SH-SY5Y (cell line): Measurements from ENCODE around the gene SEMA3F.

Experiments used
- GATA2 ChIP-seq: IDR thresholded peaks from 2 replicates; pipeline ENCODE4 v1.6.1; 2011; ENCODE audit warnings: mild to moderate bottlenecking, low read depth, low read length
- GATA3 ChIP-seq: IDR thresholded peaks from 2 replicates; pipeline ENCODE4 v1.6.1; 2011; ENCODE audit warnings: low read depth, mild to moderate bottlenecking, low read length, moderate library complexity

DNA sequence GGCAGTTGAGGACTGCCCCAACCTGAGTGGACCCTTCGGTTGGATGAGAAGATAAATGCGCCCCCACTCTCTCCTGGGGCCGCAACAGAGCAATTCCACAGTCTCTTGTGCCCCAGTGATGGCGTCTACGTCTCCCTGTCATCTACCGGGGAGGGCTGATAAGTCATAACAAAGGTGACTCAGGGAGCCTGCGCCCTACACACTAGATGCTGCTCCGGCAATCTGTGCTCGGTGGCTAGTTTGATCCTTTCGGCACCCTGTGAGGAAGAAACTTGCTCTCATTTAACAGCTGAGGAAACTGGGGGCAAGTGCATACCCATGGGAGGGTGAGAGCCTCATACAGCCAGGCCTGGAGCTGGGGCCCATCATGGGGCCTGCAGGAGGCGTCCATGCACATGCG, 14.1 kb upstream of the SEMA3F start:
- TF ChIP-seq GATA3 (no peak), GATA2 (no peak)
